GM12872 (cell line): ENCODE measurements around the gene CPE.

Experiments
- TF ChIP-seq, protein P1 (sequence below): IDR thresholded peaks from 3 replicates; pipeline ENCODE4 v1.5.1; 2011; ENCODE audit warnings: low read depth, mild to moderate bottlenecking, low read length, moderate library complexity; ENCODE audit not compliant: insufficient read depth

CPE gene

DNA sequence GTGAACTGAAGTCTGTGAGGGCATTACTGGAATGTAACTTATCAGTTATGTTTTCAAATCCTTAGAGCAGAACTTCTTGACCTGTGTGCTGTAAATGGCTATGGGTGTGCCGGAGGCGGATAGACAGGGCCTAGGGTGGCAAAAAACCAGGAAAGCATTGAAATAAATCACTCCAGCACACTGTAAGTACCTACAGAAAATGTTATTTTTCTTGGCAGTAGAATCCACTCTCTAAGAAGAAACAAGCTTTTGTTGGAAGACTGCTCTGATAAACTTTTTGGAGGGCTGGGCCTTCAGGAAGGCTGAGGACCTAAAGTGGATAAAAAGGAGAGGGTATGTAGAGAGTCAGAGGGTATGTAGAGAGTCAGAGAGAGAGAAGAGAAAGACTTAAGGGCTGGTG, 14.9 kb downstream of the CPE start:
- TF ChIP-seq, protein P1, sequence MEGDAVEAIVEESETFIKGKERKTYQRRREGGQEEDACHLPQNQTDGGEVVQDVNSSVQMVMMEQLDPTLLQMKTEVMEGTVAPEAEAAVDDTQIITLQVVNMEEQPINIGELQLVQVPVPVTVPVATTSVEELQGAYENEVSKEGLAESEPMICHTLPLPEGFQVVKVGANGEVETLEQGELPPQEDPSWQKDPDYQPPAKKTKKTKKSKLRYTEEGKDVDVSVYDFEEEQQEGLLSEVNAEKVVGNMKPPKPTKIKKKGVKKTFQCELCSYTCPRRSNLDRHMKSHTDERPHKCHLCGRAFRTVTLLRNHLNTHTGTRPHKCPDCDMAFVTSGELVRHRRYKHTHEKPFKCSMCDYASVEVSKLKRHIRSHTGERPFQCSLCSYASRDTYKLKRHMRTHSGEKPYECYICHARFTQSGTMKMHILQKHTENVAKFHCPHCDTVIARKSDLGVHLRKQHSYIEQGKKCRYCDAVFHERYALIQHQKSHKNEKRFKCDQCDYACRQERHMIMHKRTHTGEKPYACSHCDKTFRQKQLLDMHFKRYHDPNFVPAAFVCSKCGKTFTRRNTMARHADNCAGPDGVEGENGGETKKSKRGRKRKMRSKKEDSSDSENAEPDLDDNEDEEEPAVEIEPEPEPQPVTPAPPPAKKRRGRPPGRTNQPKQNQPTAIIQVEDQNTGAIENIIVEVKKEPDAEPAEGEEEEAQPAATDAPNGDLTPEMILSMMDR, result no peak

DNA sequence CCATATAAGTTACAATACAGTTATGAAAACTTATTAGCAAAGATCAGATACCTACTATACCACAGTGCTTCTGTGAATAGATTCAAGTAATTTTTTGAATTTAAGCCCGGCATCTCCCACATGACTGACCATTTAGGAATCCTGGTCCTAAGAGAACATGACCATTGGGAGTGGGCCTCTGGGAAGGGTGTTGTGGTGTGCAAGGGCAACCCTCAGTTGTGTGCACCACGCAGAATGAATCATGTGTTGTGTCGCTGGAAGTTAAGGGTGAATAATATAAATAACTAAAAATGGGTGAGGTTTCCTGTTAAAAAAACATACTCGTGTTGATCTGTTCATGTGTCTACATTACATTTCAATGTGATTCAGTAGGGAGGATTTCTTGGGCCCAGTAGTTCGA, 15.5 kb downstream of the CPE start:
- TF ChIP-seq, protein P1, result no peak

DNA sequence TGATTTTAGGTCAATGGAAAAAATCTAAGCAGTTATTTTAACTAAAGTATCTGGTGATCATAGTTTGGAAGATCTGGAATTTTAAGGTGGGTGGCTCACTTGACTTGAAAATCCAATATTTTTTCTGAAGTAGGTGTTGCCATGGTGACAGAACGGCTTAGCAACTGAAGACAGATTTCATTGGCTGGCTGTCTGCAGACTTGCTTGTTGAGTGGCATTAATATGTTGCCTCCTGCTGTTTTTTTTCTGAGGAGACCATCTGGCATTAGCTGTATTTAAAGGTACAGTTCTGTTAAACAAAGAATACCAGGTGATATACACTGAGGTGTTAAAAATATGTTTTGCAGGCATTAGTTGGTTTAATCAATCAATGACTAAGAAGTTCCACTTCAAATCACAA, 19.8 kb downstream of the CPE start:
- TF ChIP-seq, protein P1, result no peak

DNA sequence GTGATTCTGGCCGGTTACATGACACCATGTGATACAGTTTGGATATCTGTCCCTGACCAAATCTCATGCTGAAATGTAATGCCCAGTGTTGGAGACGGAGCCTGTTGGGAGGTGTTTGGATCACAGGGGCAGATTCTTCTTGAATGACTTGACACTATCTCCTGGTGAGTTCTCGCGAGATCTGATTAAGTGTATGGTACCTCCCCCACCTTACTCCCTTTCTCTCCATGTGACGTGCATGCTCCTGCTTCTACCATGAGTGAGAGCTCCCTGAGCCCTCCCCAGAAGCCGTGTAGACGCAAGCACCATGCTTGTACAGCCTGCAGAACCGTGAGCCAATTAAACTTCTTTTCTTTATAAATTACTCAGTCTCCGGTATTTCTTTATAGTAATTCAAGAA, 23.6 kb downstream of the CPE start:
- TF ChIP-seq, protein P1, result no peak

GRCh38 chr4:165403048-165403447, 24.2 kb downstream of the CPE start:
- TF ChIP-seq, protein P1, result no peak

- TF ChIP-seq, protein P1, result no peak
These were observed 24.8 kb downstream of the CPE start for GRCh38 chr4:165403637-165404036.

- TF ChIP-seq, protein P1, result no peak
These were observed 25.3 kb downstream of the CPE start for GRCh38 chr4:165404080-165404479.

DNA sequence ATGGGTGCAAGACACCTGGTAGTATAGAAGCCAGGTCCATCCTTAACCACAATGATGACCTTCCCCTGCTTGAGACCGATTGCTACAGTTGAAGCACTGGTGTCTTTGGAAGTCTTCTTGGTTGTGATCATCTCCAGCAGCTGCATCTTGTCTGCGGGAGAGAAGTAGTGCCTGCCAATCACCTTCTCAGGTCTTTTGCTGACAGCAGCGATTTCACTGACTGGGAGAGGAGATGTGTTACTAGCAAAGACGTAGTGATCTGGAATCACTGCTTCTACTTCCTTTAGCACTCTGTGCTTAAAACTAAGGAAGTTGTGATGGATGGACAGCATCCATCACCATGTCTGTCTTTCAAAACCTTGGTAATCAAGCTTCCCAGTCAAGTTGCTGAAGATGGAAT, 25.9 kb downstream of the CPE start:
- TF ChIP-seq, protein P1, result no peak
